Immature natural killer cell (primary cell): ENCODE measurements around the gene ZNF674. TPM values are rescaled to one million over a fixed set of nuclear protein-coding genes. Genes with fewer than 3 reads are reported as not detected.
"Not testable (repeated sequence)": the region's sequence is repeated elsewhere in the genome, so short reads cannot be mapped to it uniquely, and the experiment has no call there.

Experiments
- DNase-seq, 3 donors: peaks; one replicate each; pipeline ENCODE4 v3.0.0; 2022; ENCODE audit warnings: mixed read lengths in 1 of 3
- H3K27ac Mint-ChIP-seq, 6 donors: one replicate each; pipeline ENCODE4 v1.8.0; 2020; ENCODE audit warnings: mixed read lengths in 6 of 6, mild to moderate bottlenecking in 5 of 6, inconsistent platforms in 4 of 6, moderate library complexity in 3 of 6
- H3K27me3 Mint-ChIP-seq, 3 donors: one replicate each; pipeline ENCODE4 v1.8.0; 2020 to 2021; ENCODE audit warnings: low read depth in 3 of 3, mild to moderate bottlenecking in 3 of 3, mixed read lengths in 3 of 3, moderate library complexity in 3 of 3, inconsistent platforms in 1 of 3
- H3K36me3 Mint-ChIP-seq, 3 donors: one replicate each; pipeline ENCODE4 v1.8.0; 2020; ENCODE audit warnings: mixed read lengths in 3 of 3, inconsistent platforms in 2 of 3, mild to moderate bottlenecking in 2 of 3
- H3K4me1 Mint-ChIP-seq, 2 donors: one replicate each; pipeline ENCODE4 v1.8.0; 2020; ENCODE audit warnings: inconsistent platforms in 2 of 2, mild to moderate bottlenecking in 2 of 2, mixed read lengths in 2 of 2, moderate library complexity in 1 of 2
- H3K4me3 Mint-ChIP-seq, 5 donors: one replicate each; pipeline ENCODE4 v1.8.0; 2020; ENCODE audit warnings: mild to moderate bottlenecking in 5 of 5, mixed read lengths in 5 of 5, inconsistent platforms in 3 of 5, moderate library complexity in 3 of 5
- H3K9me3 Mint-ChIP-seq, 6 donors: one replicate each; pipeline ENCODE4 v1.8.0; 2020; ENCODE audit warnings: mild to moderate bottlenecking in 6 of 6, mixed read lengths in 6 of 6, inconsistent platforms in 4 of 6, moderate library complexity in 3 of 6
- polyA plus RNA-seq, 3 donors: library from polyadenylated mRNA; unstranded; fragments of 300-500 nt; fragmentation: Illumina TruSeq; gene quantifications; one replicate each; pipeline ENCODE4 v1.2.3, GENCODE V29; 2021

Gene ZNF674
- polyA plus RNA-seq, 3 donors from 2014 or later: 0.48 to 0.75 TPM; not detected in 1

DNA sequence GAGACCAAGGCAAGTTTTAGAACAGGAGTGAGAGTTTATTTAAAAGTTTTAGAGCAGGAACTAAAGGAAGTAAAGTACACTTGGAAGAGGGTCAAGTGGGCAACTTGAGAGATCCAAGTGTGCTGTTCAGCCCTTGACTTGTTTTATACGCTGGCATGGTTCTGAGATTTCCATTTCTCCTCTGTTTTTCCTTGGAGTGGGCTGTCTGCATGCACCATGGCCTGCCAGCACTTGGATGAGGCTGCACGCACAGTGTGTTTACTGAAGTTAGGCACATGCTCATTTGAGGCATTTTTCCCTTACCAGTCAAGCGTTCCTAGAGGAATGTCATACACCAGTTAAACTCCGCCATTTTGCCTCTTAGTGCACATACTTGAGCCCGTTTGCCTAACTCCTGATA lies 8.7 kb upstream of the ZNF674 start:
- no peaks in the 10 kb centered on the region for H3K36me3 Mint-ChIP-seq
- H3K4me3 Mint-ChIP-seq: no peak overlapping the region
- no peaks in the 10 kb centered on the region for H3K4me1 Mint-ChIP-seq
- peaks cover 0 to 5% (median 2%) of the 10 kb centered on the region in 3 donors for H3K27me3 Mint-ChIP-seq
- no peak overlapping the region for H3K27ac Mint-ChIP-seq
- DNase-seq: no peak
- H3K9me3 Mint-ChIP-seq: peaks cover 0 to 1% (median 0%) of the 10 kb centered on the region in 6 donors

GRCh38 chrX:46551494-46552128 lies 6.4 kb upstream of the ZNF674 start:
- Mint-ChIP-seq H3K9me3 (peaks cover 0 to 1% (median 0%) of the 10 kb centered on the region in 6 donors), H3K4me3 (no peak overlapping the region), H3K36me3 (no peaks in the 10 kb centered on the region), H3K4me1 (peaks cover 4 to 7% of the 10 kb centered on the region in 2 donors), H3K27me3 (peaks cover 0 to 4% (median 2%) of the 10 kb centered on the region in 3 donors), H3K27ac (peak overlapping the region in 1 of 6 donors; percentile 58)
- no peak for DNase-seq

- DNase-seq: no peak
- Mint-ChIP-seq H3K27ac (peak overlapping the region in 1 of 6 donors; percentile 5), H3K4me3 (no peak overlapping the region), H3K27me3 (peaks cover 8 to 15% (median 8%) of the 10 kb centered on the region in 3 donors), H3K9me3 (peaks cover 0 to 1% (median 0%) of the 10 kb centered on the region in 6 donors), H3K36me3 (no peaks in the 10 kb centered on the region), H3K4me1 (peaks cover 16 to 21% of the 10 kb centered on the region in 2 donors)
Observed at GRCh38 chrX:46549914-46550313, 4.7 kb upstream of the ZNF674 start.

- H3K27ac Mint-ChIP-seq: peak overlapping the region in 1 of 6 donors; percentile 24
- no peak overlapping the region for H3K4me3 Mint-ChIP-seq
- peaks cover 30 to 36% of the 10 kb centered on the region in 2 donors for H3K4me1 Mint-ChIP-seq
- H3K36me3 Mint-ChIP-seq: no peaks in the 10 kb centered on the region
- H3K9me3 Mint-ChIP-seq: peaks cover 0 to 1% (median 0%) of the 10 kb centered on the region in 6 donors
- DNase-seq: no peak
- peaks cover 10 to 22% (median 12%) of the 10 kb centered on the region in 3 donors for H3K27me3 Mint-ChIP-seq
Observed at GRCh38 chrX:46547857-46548256, 2.6 kb upstream of the ZNF674 start.

GRCh38 chrX:46544527-46544926 lies 694 bp downstream of the ZNF674 start:
- peak overlapping the region; percentile 94 to 99 (median 98) for H3K27ac Mint-ChIP-seq
- peak overlapping the region; percentile 92 to 96 (median 94) for H3K4me3 Mint-ChIP-seq
- DNase-seq, H3K36me3 Mint-ChIP-seq, H3K9me3 Mint-ChIP-seq: not testable (repeated sequence)
- peaks cover 30 to 36% of the 10 kb centered on the region in 2 donors for H3K4me1 Mint-ChIP-seq
- H3K27me3 Mint-ChIP-seq: peaks cover 9 to 22% (median 12%) of the 10 kb centered on the region in 3 donors

DNA sequence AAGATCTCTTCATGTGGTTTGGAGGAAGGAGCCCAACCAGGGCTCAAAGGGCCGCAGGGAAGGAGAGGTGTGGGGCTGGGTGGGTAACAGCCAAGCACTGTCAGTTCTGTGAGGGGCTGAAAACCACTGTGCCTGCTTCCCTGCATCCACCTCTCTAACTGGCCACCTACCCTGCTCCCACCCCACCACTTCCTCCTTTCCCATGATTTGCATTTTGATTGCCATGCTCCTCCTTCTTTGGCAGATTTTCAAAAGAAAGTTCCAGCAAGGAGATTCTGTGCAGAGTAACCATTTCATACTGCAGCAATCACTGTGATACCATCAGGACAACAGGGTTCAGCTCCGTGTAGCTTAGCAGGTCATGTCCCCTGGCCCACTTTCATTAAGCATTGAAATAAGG lies 1.8 kb downstream of the ZNF674 start:
- Mint-ChIP-seq H3K4me1 (peaks cover 30 to 36% of the 10 kb centered on the region in 2 donors), H3K4me3 (peak overlapping the region in 2 of 5 donors; percentile 19 to 29), H3K36me3 (peaks cover 0 to 6% (median 4%) of the 10 kb centered on the region in 3 donors), H3K27ac (peak overlapping the region in 5 of 6 donors; percentile 25 to 99 (median 98)), H3K9me3 (no peaks in the 10 kb centered on the region), H3K27me3 (peaks cover 9 to 22% (median 12%) of the 10 kb centered on the region in 3 donors)
- peak in 1 of 3 donors; percentile 5 for DNase-seq

GRCh38 chrX:46531442-46531841 lies 13.8 kb downstream of the ZNF674 start:
- H3K4me3 Mint-ChIP-seq: no peak overlapping the region
- H3K4me1 Mint-ChIP-seq: no peaks in the 10 kb centered on the region
- H3K27me3 Mint-ChIP-seq: peaks cover 0 to under 1% (median 0%) of the 10 kb centered on the region in 3 donors
- no peak for DNase-seq
- H3K9me3 Mint-ChIP-seq: no peaks in the 10 kb centered on the region
- no peak overlapping the region for H3K27ac Mint-ChIP-seq
- peaks cover 0 to 11% (median 4%) of the 10 kb centered on the region in 3 donors for H3K36me3 Mint-ChIP-seq

GRCh38 chrX:46530404-46530908 lies 14.8 kb downstream of the ZNF674 start:
- H3K27ac Mint-ChIP-seq, H3K4me3 Mint-ChIP-seq: not testable (repeated sequence)

DNA sequence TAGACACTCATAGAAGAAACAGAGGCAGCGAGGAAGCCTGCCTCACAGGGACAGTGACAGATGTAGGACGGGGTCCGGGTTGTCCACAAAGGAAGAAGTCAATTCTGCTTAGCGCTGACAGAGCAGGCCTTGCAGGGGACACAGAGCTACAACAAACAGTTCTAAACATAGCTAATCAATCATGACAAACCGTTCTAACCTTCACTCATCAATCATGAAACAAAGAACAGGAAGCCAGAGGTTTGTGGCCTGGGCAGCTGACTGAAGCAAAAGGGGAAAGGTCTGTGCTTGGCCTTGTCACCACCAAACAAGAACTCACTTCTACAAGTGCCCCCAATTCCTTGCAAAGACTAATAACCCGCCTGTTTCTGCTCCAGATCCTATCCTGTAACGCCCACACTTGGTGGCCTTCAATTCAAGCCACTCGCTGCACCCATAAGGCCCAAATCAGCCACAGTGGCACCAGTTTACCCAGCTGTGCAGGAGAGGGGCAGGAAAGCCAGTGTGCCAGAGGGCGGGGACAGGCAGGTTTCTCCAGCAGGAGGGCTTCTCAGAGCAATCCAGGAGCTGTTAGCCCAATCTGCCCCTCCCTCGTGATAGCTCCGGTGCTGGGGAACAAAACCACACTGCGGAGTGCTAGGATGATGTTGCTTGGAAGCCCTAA lies 15.3 kb downstream of the ZNF674 start:
- not testable (repeated sequence) for DNase-seq, H3K27me3 Mint-ChIP-seq, H3K4me3 Mint-ChIP-seq, H3K4me1 Mint-ChIP-seq, H3K9me3 Mint-ChIP-seq
- Mint-ChIP-seq H3K36me3 (peaks cover 0 to 13% (median 5%) of the 10 kb centered on the region in 3 donors), H3K27ac (peak overlapping the region in 1 of 6 donors; percentile 47)

More at GRCh38 chrX:46530404-46530908, 14.8 kb downstream of the ZNF674 start:
- H3K27me3 Mint-ChIP-seq, H3K9me3 Mint-ChIP-seq, DNase-seq, H3K4me1 Mint-ChIP-seq: not testable (repeated sequence)
- H3K36me3 Mint-ChIP-seq: peaks cover 0 to 13% (median 5%) of the 10 kb centered on the region in 3 donors

DNA sequence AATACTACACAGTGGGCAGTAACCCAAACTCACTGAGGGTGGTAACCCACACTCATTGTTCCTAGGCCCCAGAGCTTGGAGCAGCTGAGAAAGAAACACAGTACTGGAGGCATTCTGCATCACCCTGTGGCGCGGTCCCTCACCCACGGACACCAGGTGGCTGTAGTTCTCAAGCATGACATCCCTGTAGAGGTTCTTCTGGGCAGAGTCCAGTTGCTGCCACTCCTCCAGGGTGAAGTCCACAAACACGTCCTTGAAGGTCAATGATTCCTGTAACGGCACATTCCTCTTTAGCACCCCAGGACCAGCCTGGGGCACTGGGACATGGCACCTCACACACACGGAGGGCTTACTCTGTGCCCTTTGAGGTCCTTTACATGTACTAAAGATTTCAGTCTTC lies 16.6 kb downstream of the ZNF674 start:
- not testable (repeated sequence) for H3K27me3 Mint-ChIP-seq, H3K4me1 Mint-ChIP-seq, H3K27ac Mint-ChIP-seq, DNase-seq, H3K36me3 Mint-ChIP-seq, H3K9me3 Mint-ChIP-seq, H3K4me3 Mint-ChIP-seq

GRCh38 chrX:46506076-46506475 lies 39.1 kb downstream of the ZNF674 start:
- Mint-ChIP-seq H3K9me3 (peaks cover 8 to 30% (median 14%) of the 10 kb centered on the region in 6 donors), H3K36me3 (peaks cover 33 to 37% (median 34%) of the 10 kb centered on the region in 3 donors), H3K27me3 (peaks cover 0 to 2% (median 2%) of the 10 kb centered on the region in 3 donors), H3K27ac (no peak overlapping the region), H3K4me3 (no peak overlapping the region), H3K4me1 (no peaks in the 10 kb centered on the region)
- DNase-seq: no peak

DNA sequence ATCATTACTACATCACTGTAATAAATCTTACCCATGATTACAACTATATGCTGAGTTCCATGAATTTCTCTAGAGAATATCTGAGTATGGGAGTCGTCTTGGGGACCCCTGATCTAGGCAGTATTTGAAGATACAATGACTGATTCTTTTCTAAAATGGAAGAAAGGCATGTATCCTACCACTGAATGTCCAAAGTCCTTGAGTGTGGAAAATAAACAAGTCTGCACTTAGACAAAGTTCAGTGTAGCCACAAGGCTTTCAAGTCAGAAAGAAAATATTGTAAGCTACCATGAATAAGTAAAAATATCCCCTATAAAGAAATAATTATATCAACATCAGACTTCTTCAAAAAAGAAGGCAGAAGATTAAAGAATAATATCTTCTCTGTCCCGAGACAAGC lies 42.4 kb downstream of the ZNF674 start:
- no peaks in the 10 kb centered on the region for H3K4me1 Mint-ChIP-seq
- H3K27me3 Mint-ChIP-seq: peaks cover 0 to 2% (median 0%) of the 10 kb centered on the region in 3 donors
- no peak overlapping the region for H3K27ac Mint-ChIP-seq
- H3K4me3 Mint-ChIP-seq: no peak overlapping the region
- H3K36me3 Mint-ChIP-seq: peaks cover 40 to 44% (median 42%) of the 10 kb centered on the region in 3 donors
- no peak for DNase-seq
- peaks cover 27 to 49% (median 34%) of the 10 kb centered on the region in 6 donors for H3K9me3 Mint-ChIP-seq

- Mint-ChIP-seq H3K36me3 (peaks cover 33 to 49% (median 44%) of the 10 kb centered on the region in 3 donors), H3K9me3 (peaks cover 27 to 67% (median 47%) of the 10 kb centered on the region in 6 donors), H3K4me1 (no peaks in the 10 kb centered on the region), H3K4me3 (no peak overlapping the region), H3K27me3 (peaks cover 0 to 3% (median 2%) of the 10 kb centered on the region in 3 donors), H3K27ac (no peak overlapping the region)
- no peak for DNase-seq
Observed at GRCh38 chrX:46500054-46500453, 45.2 kb downstream of the ZNF674 start.

DNA sequence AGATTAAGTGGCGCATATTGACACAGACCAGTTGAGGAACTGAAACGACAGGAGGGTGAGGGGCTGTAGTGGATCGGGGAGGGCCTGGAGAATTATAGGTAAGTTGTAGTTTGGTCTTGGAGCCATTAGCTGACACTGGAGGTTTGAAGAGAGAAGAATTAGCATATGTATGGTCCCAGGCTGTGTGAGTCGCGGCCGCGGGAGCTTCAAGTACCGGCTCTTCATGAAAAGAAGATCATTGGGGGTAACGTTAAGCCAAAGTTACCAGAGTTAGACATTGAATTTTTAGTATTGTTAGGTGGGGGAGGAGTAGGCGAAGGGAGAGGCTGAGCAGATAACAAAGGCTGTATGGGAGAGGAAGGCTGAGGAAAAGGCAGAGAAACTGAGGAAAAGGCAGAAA lies 56.5 kb downstream of the ZNF674 start:
- H3K4me1 Mint-ChIP-seq: no peaks in the 10 kb centered on the region
- H3K9me3 Mint-ChIP-seq: peaks cover 5 to 28% (median 12%) of the 10 kb centered on the region in 6 donors
- H3K27me3 Mint-ChIP-seq: peaks cover 0 to 7% (median 0%) of the 10 kb centered on the region in 3 donors
- no peak overlapping the region for H3K4me3 Mint-ChIP-seq
- DNase-seq: no peak
- H3K36me3 Mint-ChIP-seq: peaks cover 20 to 50% (median 38%) of the 10 kb centered on the region in 3 donors
- no peak overlapping the region for H3K27ac Mint-ChIP-seq
